GM08714 (cell line): ENCODE results near the gene CBX6.

Experiments used
- H3K4me3 ChIP-seq: fragments of 200-500 bp; sonication (Bioruptor generic); 2 replicates; pipeline ENCODE4 v1.5.1; 2014; ENCODE audit warnings: mild to moderate bottlenecking, low read length, inconsistent platforms
- ZNF274 ChIP-seq: IDR thresholded peaks from 2 replicates; pipeline ENCODE4 v1.6.1; 2012; ENCODE audit warnings: mild to moderate bottlenecking, low read depth, low read length

CBX6 gene

DNA sequence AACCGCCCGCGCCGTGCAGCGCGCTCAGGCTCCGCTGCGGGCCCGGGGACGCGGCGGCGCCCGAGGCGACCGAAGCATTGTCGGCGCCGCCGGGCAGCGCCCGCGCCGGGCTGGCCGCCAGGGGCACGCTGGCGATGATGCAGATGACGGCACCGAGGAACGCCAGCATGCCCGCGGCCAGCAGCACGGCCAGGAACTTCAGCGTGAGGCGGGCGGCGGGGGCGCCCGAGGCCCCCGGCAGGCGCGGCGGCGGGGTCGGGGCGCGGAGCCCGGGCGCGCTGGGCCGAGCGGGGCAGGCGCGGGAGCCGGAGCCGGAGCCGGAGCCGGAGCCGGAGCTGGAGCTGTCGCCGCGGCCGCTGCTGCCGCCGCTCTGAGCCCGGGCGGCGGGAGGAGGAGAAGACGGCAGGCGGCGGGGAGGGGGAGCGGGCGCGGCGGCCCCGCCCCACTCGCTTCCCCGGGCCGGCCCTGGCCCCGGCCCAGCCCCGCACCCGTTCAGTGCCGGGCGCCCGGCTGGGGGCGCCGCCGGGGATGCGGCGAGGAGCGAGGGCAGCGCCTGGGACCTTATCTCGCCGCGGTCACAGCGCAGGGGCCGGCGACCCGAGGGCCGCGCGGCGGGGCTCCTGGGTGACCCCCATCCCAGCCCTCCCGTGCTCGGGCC lies 28.2 kb downstream of the CBX6 start, which contains the start of gene NPTXR:
TSS of gene NPTXR (minus strand) at position 372 of the 658 bp plus-strand sequence.
- H3K4me3 ChIP-seq = no peak within 1 kb of the TSS; the same call in 1 of the 2 replicates
- no peak for TF ChIP-seq ZNF274

DNA sequence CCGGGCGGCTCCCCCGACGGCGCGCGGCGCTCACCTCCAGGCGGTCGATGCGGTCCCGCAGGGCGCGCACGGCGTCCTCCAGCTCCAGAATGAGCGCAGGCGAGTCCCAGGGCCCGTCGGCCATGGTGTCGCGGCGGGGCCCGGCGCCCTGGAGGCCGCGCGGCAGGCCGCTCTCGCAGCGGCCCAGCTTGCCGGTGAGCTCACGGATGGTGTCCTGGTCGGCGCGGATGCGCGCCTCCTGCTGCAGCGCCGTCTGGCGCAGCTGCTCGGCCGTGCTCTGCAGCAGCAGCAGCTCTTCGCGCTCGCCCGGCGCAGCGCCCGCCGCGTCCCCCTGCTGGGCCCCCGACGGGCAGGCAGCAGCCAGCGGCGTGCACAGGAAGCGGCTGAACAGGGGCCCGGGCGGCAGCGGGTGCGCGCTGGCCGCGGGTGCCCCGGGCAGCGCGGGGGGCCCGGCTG lies 28.8 kb downstream of the CBX6 start:
- no peak overlapping the region; the same call in 1 of the 2 replicates for H3K4me3 ChIP-seq
- TF ChIP-seq ZNF274 = no peak

DNA sequence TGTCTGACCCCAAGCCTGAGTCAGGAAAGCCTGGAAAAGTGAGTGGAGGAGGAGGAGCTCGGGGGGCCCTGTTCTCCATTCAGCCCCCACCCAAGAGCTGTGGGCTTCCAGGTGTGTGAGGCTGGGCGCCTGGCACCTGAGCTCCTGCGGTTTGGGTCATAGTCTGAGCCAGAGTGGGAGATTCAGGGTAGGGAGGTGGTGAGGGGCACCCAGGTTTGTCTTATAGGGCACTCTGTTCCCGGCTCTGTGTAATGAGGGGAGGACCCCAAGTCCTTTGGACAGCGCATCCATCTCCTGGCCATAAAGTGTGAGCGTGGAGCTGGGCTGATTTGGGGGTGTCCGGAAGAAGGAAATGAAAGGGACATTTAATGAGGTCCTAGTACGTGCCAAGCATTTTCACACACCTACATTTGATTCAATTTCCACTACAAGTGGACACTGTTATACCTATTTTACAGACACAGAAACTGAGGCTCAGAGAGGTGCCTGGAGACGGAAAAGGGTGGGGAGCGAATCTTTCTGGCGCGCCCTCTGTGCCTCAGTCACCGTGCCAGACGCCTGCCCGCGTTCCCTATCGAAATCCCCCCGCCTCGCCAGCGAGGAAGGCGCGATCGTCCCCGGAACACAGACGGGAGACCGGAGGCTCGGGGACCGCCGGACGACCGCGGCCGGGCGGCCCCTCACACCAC lies 29.4 kb downstream of the CBX6 start:
- no peak for TF ChIP-seq ZNF274
- H3K4me3 ChIP-seq = no peak overlapping the region

DNA sequence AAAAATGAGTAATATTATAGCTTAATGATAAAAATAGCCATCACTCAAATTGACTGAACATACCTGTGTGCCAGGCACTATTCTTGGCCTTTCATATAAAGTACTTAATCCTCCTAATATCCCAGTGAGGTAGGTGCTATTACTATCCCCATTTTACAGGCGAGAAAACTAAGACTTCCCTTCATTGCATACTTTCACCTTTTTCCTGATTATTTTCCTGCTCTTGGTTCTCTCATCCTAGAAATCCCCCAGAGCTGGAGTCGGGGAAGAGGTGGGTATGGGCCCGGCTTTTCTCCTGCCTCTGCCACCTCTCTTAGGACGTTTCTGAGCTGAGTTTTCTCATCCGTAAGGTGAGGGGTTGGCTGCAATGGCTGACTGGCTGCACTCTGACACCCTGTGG lies 30.4 kb downstream of the CBX6 start:
- H3K4me3 ChIP-seq = no peak overlapping the region
- TF ChIP-seq ZNF274 = no peak

DNA sequence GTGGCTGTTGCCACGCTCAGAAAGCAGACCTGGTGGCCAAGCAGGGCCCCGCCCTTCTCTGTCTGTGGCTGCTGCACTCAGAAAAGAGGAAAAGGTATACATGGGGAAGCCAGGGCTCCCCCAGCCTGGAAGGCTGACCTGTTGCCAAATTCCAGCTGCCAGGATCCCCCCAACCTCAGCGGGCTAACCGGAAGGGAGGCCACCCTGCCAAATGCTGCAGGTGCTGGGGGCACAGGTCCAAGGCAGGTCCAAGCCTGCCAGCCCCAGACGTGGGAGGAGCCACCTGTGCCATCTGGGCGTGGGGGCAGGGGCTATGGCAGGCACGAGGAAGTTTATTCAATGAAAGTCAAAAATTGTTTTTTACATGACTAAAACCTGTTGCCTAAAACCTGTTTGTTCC lies 30.8 kb downstream of the CBX6 start:
- no peak overlapping the region for H3K4me3 ChIP-seq
- TF ChIP-seq ZNF274 = no peak

DNA sequence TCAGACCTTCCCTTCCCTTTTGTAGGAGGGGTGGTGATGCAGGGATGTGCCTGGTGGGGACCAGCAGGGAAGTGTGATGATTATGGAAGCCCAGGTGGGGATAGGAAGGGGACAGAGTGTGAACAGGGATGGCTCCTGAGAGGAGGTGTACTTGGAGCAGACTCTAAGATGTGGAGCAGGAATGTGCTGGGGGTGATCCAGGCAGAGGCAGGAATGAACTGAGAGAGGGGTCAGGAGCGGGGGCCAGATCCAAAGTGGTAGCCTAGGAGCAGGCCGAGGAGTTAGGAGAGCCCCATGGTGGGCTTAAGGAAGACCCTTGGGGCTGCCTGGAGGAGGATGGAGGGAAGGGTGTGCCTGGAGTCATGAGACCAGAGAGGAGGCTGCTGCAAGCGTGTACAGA lies 31.9 kb downstream of the CBX6 start:
- H3K4me3 ChIP-seq = no peak overlapping the region
- TF ChIP-seq ZNF274 = no peak

DNA sequence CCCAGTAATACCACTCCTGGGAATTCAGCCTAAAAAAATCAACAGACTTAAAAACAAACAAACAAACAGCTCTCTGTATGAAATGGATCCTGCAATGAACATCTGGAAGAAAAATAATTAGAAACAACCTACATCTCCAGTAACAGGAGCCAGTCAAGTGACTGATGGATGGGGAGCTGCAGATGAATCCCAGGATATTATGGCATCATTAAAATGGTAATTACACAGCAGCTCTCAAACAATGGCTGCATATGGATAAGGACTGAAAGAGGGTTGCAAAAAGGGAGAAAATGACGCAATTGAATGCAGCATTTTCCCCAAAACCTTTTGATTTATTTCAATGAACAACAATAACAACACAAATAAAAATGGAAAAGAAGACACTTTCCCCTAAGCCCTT lies 32.3 kb downstream of the CBX6 start:
- TF ChIP-seq ZNF274 = no peak
- H3K4me3 ChIP-seq = no peak overlapping the region

DNA sequence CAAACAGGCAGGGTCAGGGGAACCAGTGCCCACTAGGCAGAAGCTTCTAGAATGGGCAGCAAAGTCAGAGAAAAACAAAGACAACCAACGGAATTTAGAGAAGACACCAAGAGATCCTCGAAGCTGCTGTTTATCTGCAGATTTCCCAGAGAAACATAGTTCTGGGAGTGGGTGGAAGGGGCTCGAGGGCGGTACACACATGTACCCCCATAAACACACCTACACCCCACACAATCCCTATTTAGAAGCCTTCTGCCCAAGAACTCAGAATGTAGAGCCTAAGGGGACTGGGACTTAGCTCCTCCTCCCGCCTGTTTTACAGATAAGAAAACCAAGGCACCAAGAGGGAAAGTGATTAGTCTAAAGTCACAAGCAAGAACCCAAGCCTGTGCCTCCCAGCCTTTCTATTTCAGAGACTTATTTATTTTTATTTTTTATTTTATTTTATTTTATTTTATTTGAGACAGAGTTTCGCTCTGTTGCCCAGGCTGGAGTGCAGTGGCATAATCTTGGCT lies 34.5 kb downstream of the CBX6 start:
- H3K4me3 ChIP-seq = no peak overlapping the region
- TF ChIP-seq ZNF274 = no peak

DNA sequence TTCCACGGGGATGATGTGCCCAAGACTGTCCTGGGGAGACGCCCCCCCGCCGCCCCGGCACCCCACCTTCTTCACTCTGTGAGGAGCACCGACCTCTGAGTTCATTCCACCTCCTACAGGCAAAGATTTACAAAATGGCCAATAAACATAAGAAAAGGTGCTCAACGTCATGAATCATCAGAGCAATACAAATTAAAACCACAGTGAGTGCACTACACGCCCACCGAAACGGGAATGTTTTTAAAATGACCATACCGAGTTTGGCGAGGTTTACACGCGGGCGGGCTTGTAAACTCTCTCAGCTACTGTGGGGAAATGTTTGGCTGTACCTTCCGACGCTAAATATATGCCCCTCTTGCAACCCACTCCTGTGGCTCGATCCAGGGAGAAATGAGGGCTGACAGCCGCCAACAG lies 36.1 kb downstream of the CBX6 start:
- no peak for TF ChIP-seq ZNF274
- no peak overlapping the region for H3K4me3 ChIP-seq

DNA sequence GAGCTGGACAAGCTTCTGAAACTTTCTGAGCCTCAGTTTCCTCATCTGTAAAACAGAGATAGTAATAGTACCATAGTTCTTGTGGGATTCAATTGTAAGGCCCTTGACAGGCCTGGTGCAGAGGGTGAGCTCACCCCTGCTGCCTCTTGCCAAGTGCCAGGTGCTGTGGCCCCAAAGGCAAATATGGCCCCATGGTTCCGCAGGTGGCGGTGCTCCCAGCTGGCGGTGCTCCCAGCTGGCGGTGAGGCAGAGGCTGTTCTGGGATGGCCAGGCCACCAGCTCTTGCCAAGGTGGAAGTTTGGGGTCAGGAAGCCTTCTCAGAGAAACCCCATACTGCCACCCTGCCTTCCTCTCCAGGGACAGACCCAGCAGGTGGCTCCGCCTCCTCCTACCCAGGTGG lies 37.0 kb downstream of the CBX6 start:
- H3K4me3 ChIP-seq = no peak overlapping the region
- TF ChIP-seq ZNF274 = no peak

DNA sequence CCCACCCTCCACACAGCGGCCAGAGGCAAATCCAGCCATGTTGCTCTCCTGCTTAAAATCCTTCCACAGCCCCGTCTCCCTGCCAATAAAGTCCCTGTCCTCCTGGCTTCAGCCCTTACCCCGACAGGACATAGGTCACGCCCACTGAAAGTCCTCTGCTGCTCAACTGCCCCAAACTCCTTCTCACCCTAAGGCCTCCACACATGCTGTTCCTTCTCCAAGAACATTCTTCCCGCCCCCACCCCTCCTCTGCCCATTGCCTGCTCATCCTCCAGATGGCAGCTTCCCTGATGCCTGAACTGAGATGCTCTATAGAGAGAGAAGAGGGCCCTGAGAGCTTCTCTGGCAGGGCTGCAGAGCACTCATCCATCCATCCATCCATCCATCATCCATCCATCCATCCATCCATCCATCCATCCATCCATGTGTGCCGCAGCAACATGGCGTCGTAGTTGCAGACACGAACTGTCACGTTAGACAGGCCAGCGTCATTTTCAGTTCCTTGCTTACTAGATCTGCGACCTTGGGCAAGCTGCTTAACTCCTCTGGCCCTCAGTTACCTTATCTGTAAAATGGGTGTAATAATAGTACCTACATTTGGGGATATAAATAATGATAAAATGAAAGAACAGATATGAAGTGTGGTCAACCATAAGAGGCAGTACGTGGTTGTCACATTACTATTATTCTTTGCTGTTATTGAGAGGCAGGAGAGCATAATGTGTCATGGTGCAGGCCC lies 37.6 kb downstream of the CBX6 start:
- no peak overlapping the region for H3K4me3 ChIP-seq
- TF ChIP-seq ZNF274 = no peak

DNA sequence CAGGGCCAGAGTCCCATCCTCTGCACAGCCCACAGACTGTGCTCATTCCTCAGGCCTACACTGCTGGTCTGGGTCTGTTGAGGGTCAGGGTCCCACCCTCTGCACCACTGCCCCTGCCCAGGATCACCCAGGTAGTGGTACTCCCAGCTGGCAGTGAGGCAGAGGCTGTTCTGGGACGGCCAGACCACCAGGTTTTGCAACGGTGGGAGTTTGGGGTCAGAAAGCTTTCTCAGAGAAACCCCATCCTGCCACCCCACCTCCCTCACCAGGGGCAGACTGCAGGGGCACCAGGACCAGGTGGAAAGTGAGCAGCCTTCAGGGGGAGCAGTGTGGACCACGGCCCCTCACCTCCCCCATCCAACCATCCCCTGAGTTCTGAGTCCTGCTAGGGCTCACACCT lies 39.0 kb downstream of the CBX6 start:
- TF ChIP-seq ZNF274 = no peak
- no peak overlapping the region for H3K4me3 ChIP-seq

DNA sequence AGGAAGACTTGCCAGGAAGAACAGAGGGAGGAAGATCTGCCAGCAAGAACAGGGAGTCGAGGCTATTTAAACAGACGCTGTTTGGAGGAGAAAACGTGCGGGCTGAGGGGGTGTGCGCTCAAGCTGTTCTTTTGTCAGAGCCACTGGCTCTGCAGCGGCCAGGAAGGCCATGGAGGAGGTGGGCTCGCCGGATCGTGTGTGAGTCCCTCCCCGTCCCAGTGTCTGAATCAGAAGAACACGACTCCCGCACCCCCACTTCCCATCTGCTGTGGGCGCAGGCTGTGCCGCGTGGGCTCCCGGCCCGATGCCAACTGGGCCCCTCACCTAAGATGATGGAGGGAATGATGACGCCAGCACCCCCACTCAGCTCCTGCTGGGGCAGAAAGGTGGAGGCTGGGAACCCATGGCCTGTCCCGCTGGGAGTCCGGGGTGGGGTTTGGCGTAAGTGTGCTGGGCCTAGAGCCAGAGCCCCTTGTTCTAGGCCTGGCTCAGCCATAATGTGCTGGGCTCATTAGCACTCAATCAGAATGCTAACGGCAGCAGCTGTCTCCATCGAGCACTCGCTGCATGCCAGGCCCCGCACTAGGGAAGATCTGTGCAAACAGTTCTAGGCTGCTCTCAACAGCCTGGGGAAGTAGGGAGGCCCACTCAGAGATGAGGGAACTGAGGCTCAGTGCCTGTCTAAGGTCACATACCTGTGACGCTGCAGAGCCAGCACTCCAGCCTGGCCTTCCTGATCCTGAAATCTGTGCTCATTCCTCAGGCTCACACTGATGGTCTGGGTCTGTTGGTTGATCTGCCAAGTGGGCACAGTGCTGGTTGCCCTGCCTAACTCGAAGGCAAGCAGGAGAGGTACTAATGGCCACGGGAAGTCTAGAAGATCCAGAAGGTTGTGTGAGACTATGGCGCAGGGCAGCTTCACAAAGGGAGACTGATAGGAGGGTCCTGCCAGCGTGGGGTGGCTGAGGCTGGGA lies 39.7 kb downstream of the CBX6 start:
- no peak overlapping the region for H3K4me3 ChIP-seq
- TF ChIP-seq ZNF274 = no peak

DNA sequence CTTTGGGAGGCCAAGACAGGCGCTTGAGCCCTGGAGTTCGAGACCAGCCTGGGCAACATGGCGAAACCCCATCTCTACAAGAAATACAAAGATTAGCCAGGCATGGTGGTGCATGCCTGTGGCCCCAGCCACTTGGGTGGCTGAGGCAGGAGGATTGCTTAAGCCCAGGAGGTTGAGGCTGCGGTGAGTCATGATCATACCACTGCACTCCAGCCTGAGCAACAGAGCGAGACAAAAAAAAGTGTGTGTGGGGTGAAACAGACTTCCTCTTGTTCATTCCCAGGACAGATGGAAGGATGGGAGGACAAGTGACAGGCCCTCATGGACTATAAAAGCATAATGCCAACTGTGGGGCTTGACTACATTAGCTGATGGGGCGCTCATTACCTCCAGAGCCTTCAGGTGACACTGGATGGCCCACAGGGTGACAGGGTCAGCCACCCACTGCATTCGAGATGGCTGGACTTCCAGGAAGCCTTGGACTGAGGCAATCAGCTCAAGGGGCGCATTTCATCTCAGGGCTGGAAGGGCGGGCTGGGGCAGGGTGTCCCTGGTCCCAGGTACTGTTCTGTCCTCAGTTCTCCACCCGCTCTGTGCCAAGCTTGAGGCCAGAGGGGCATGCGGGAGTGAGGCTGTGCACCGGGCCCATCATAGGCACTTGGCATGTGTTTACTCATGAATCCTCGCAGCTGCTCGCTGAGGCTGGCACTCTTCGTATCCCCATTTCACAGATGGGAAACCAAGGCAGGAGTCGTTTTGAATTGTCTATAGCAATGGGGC lies 40.7 kb downstream of the CBX6 start:
- no peak for TF ChIP-seq ZNF274
- H3K4me3 ChIP-seq = no peak overlapping the region
